ENCODE measurements around the gene HAAO. TPM values are rescaled to one million over a fixed set of nuclear protein-coding genes. Genes with fewer than 3 reads are reported as not detected.

Gene HAAO
- total RNA-seq, 1 experiment from 2014 or later, result 2.2 TPM

- no peak overlapping the region for H3K27ac Mint-ChIP-seq (ENCODE audit: unreplicated experiment)
- DNase-seq, result no peak
- no TSS peak for BruUV-seq (replicated peaks)
- no peaks in the 10 kb centered on the region for H3K9me3 Mint-ChIP-seq (ENCODE audit: low read depth, unreplicated experiment)
- CTCF ChIA-PET, result no interaction called here
- TF ChIP-seq CTCF (IDR thresholded peaks at IDR 0.05; ENCODE audit: unreplicated experiment), result no peak
- no peak overlapping the region for H3K4me3 Mint-ChIP-seq (ENCODE audit: low read depth, unreplicated experiment)
- intact Hi-C loops (cut with micrococcal nuclease; ENCODE audit: unreplicated experiment), result no loop called here
- H3K36me3 Mint-ChIP-seq (ENCODE audit: insufficient read depth, unreplicated experiment), result no peaks in the 10 kb centered on the region
- H3K27me3 Mint-ChIP-seq (ENCODE audit: unreplicated experiment), result no peaks in the 10 kb centered on the region
- no peaks in the 10 kb centered on the region for H3K4me1 Mint-ChIP-seq (ENCODE audit: low read depth, unreplicated experiment)
Observed at GRCh38 chr2:42756150-42756775, 36.1 kb downstream of the HAAO start.

- no TSS peak for BruUV-seq (replicated peaks)
- CTCF ChIA-PET, result no interaction called here
- no peaks in the 10 kb centered on the region for H3K4me1 Mint-ChIP-seq (ENCODE audit: low read depth, unreplicated experiment)
- no peaks in the 10 kb centered on the region for H3K36me3 Mint-ChIP-seq (ENCODE audit: insufficient read depth, unreplicated experiment)
- intact Hi-C loops (cut with micrococcal nuclease; ENCODE audit: unreplicated experiment), result no loop called here
- no peak for TF ChIP-seq CTCF (IDR thresholded peaks at IDR 0.05; ENCODE audit: unreplicated experiment)
- H3K27me3 Mint-ChIP-seq (ENCODE audit: unreplicated experiment), result no peaks in the 10 kb centered on the region
- H3K4me3 Mint-ChIP-seq (ENCODE audit: low read depth, unreplicated experiment), result no peak overlapping the region
- H3K27ac Mint-ChIP-seq (ENCODE audit: unreplicated experiment), result no peak overlapping the region
- DNase-seq, result no peak
- no peaks in the 10 kb centered on the region for H3K9me3 Mint-ChIP-seq (ENCODE audit: low read depth, unreplicated experiment)
Observed at GRCh38 chr2:42755191-42755880, 37.0 kb downstream of the HAAO start.

- Mint-ChIP-seq H3K9me3 (ENCODE audit: low read depth, unreplicated experiment) (peaks cover 2% of the 10 kb centered on the region), H3K4me1 (ENCODE audit: low read depth, unreplicated experiment) (no peaks in the 10 kb centered on the region), H3K4me3 (ENCODE audit: low read depth, unreplicated experiment) (no peak overlapping the region), H3K27me3 (ENCODE audit: unreplicated experiment) (no peaks in the 10 kb centered on the region), H3K36me3 (ENCODE audit: insufficient read depth, unreplicated experiment) (no peaks in the 10 kb centered on the region), H3K27ac (ENCODE audit: unreplicated experiment) (no peak overlapping the region)
- intact Hi-C loops (cut with micrococcal nuclease; ENCODE audit: unreplicated experiment), result no loop called here
- DNase-seq, result no peak
- no TSS peak for BruUV-seq (replicated peaks)
- no peak for TF ChIP-seq CTCF (IDR thresholded peaks at IDR 0.05; ENCODE audit: unreplicated experiment)
- CTCF ChIA-PET, result no interaction called here
Observed at GRCh38 chr2:42754776-42755140, 37.6 kb downstream of the HAAO start.

GRCh38 chr2:42754021-42754775 lies 38.2 kb downstream of the HAAO start:
- no peaks in the 10 kb centered on the region for H3K27me3 Mint-ChIP-seq (ENCODE audit: unreplicated experiment)
- intact Hi-C loops (cut with micrococcal nuclease; ENCODE audit: unreplicated experiment), result no loop called here
- no peak for DNase-seq
- H3K9me3 Mint-ChIP-seq (ENCODE audit: low read depth, unreplicated experiment), result peaks cover 2% of the 10 kb centered on the region
- no peaks in the 10 kb centered on the region for H3K36me3 Mint-ChIP-seq (ENCODE audit: insufficient read depth, unreplicated experiment)
- no TSS peak for BruUV-seq (replicated peaks)
- CTCF ChIA-PET, result no interaction called here
- no peak for TF ChIP-seq CTCF (IDR thresholded peaks at IDR 0.05; ENCODE audit: unreplicated experiment)
- no peaks in the 10 kb centered on the region for H3K4me1 Mint-ChIP-seq (ENCODE audit: low read depth, unreplicated experiment)
- no peak overlapping the region for H3K4me3 Mint-ChIP-seq (ENCODE audit: low read depth, unreplicated experiment)
- H3K27ac Mint-ChIP-seq (ENCODE audit: unreplicated experiment), result no peak overlapping the region
